Suprapubic skin (tissue), 4 donors: Measurements from ENCODE around the gene SPAG9. TPM values are rescaled to one million over a fixed set of nuclear protein-coding genes. Genes with fewer than 3 reads are reported as not detected.

Experiments used
- DNase-seq, 2 donors: peaks; one replicate each; pipeline ENCODE4 v3.0.0-alpha.2; 2019; ENCODE audit warnings: low spot score in 2 of 2
- H3K27ac ChIP-seq: fragments of 200-600 bp; sonication (generic); one replicate; pipeline ENCODE4 v1.5.1; 2019
- H3K27me3 ChIP-seq: fragments of 200-600 bp; sonication (generic); one replicate; pipeline ENCODE4 v1.5.1; 2019
- H3K36me3 ChIP-seq: fragments of 200-600 bp; sonication (generic); one replicate; pipeline ENCODE4 v1.5.1; 2019
- H3K4me1 ChIP-seq: fragments of 200-600 bp; sonication (generic); one replicate; pipeline ENCODE4 v1.5.1; 2019
- H3K4me3 ChIP-seq: fragments of 200-600 bp; sonication (generic); one replicate; pipeline ENCODE4 v1.5.1; 2019; ENCODE audit warnings: mild to moderate bottlenecking
- H3K9me3 ChIP-seq: fragments of 200-600 bp; sonication (generic); one replicate; pipeline ENCODE4 v1.5.1; 2019
- CTCF ChIP-seq, 2 donors: fragments of 200-600 bp in 1 of 2; fragments of 450-650 bp in 1 of 2; sonication (generic) in 1 of 2; IDR thresholded peaks; one replicate each; pipeline ENCODE4 v1.5.1; 2016 to 2019; ENCODE audit warnings: antibody characterized with exemption in 2 of 2, mild to moderate bottlenecking in 1 of 2, moderate library complexity in 1 of 2
- EP300 ChIP-seq: sonication (generic); formaldehyde crosslinking; IDR thresholded peaks from one replicate; pipeline ENCODE4 v1.6.1; 2017; ENCODE audit warnings: antibody characterized with exemption
- POLR2A ChIP-seq, 2 donors: fragments of 450-650 bp; IDR thresholded peaks; one replicate each; pipeline ENCODE4 v1.6.1; 2017; ENCODE audit warnings: antibody characterized with exemption in 2 of 2, mild to moderate bottlenecking in 2 of 2, moderate library complexity in 2 of 2
- POLR2AphosphoS5 ChIP-seq, 3 donors: sonication (generic); formaldehyde crosslinking; IDR thresholded peaks; one replicate each; pipeline ENCODE4 v1.6.1; 2017; ENCODE audit warnings: antibody characterized with exemption in 3 of 3
- WGBS: methylation state at CpG from one replicate; pipeline ENCODE4 v1.1.5; 2018; 5-methylcytosine and 5-hydroxymethylcytosine counted together
- total RNA-seq, 4 donors: library from RNA; depleted of rRNA; stranded (reverse); fragments of >200 nt; gene quantifications; one replicate each; pipeline ENCODE4 v1.1.0, GENCODE V29; 2016

The SPAG9 gene
- total RNA-seq, 4 donors from 2014 or later, result 68.8 to 176 (median 80.6) TPM

GRCh38 chr17:51079049-51079448 lies 41.6 kb downstream of the SPAG9 start:
- Histone ChIP-seq H3K9me3 (no peaks in the 10 kb centered on the region), H3K27me3 (no peaks in the 10 kb centered on the region), H3K4me3 (no peak overlapping the region), H3K4me1 (no peaks in the 10 kb centered on the region), H3K36me3 (peaks cover 27% of the 10 kb centered on the region), H3K27ac (no peak overlapping the region)
- TF ChIP-seq POLR2AphosphoS5 (IDR thresholded peaks at IDR 0.05) (no peak), EP300 (no peak), CTCF (IDR thresholded peaks at IDR 0.05) (no peak), POLR2A (IDR thresholded peaks at IDR 0.05) (no peak)
- DNase-seq, result no peak
- 75% methylated on average over 5 of the region's 5 CpGs for WGBS

GRCh38 chr17:51078009-51078592 lies 42.6 kb downstream of the SPAG9 start:
- no peaks in the 10 kb centered on the region for H3K4me1 ChIP-seq
- H3K27ac ChIP-seq, result no peak overlapping the region
- peaks cover 27% of the 10 kb centered on the region for H3K36me3 ChIP-seq
- H3K4me3 ChIP-seq, result no peak overlapping the region
- WGBS, result 95% methylated on average over 5 of the region's 5 CpGs
- DNase-seq, result no peak
- H3K27me3 ChIP-seq, result no peaks in the 10 kb centered on the region
- TF ChIP-seq POLR2AphosphoS5 (IDR thresholded peaks at IDR 0.05) (no peak), CTCF (IDR thresholded peaks at IDR 0.05) (no peak), POLR2A (IDR thresholded peaks at IDR 0.05) (no peak), EP300 (no peak)
- no peaks in the 10 kb centered on the region for H3K9me3 ChIP-seq

GRCh38 chr17:51076821-51077220 lies 43.8 kb downstream of the SPAG9 start:
- no peak for DNase-seq
- Histone ChIP-seq H3K9me3 (no peaks in the 10 kb centered on the region), H3K4me3 (no peak overlapping the region), H3K27ac (no peak overlapping the region), H3K36me3 (peaks cover 27% of the 10 kb centered on the region), H3K4me1 (no peaks in the 10 kb centered on the region), H3K27me3 (no peaks in the 10 kb centered on the region)
- WGBS, result 97% methylated on average over 3 of the region's 3 CpGs
- TF ChIP-seq POLR2A (IDR thresholded peaks at IDR 0.05) (no peak), EP300 (no peak), POLR2AphosphoS5 (IDR thresholded peaks at IDR 0.05) (no peak), CTCF (IDR thresholded peaks at IDR 0.05) (no peak)

GRCh38 chr17:51071556-51071955 lies 49.1 kb downstream of the SPAG9 start:
- Histone ChIP-seq H3K27ac (no peak overlapping the region), H3K36me3 (no peaks in the 10 kb centered on the region), H3K27me3 (no peaks in the 10 kb centered on the region), H3K4me1 (no peaks in the 10 kb centered on the region), H3K4me3 (no peak overlapping the region), H3K9me3 (no peaks in the 10 kb centered on the region)
- no peak for DNase-seq
- TF ChIP-seq EP300 (no peak), CTCF (IDR thresholded peaks at IDR 0.05) (no peak), POLR2AphosphoS5 (IDR thresholded peaks at IDR 0.05) (no peak), POLR2A (IDR thresholded peaks at IDR 0.05) (no peak)

- no peaks in the 10 kb centered on the region for H3K4me1 ChIP-seq
- no peak overlapping the region for H3K4me3 ChIP-seq
- H3K9me3 ChIP-seq, result no peaks in the 10 kb centered on the region
- 86% methylated on average over 1 of the region's 1 CpG for WGBS
- H3K36me3 ChIP-seq, result no peaks in the 10 kb centered on the region
- DNase-seq, result no peak
- no peak overlapping the region for H3K27ac ChIP-seq
- TF ChIP-seq POLR2A (IDR thresholded peaks at IDR 0.05) (no peak), EP300 (no peak), POLR2AphosphoS5 (IDR thresholded peaks at IDR 0.05) (no peak), CTCF (IDR thresholded peaks at IDR 0.05) (no peak)
- no peaks in the 10 kb centered on the region for H3K27me3 ChIP-seq
These were observed 55.2 kb downstream of the SPAG9 start for GRCh38 chr17:51065466-51065865.
